Activated T-cell treated with anti-CD3 and anti-CD28 coated beads, Interleukin-2, amount 50 U/mL, for 72 hours (primary cell): ENCODE results near the gene APOC4. TPM values are rescaled to one million over a fixed set of nuclear protein-coding genes. Genes with fewer than 3 reads are reported as not detected.

Experiments used
- total RNA-seq, 2 donors: library from RNA; stranded (reverse); gene quantifications; one replicate each; pipeline ENCODE4 v1.2.3, GENCODE V29; 2022

The APOC4 gene
- total RNA-seq, 2 donors from 2014 or later = not detected

Other genes with a start within 250 kb of the APOC4 start
- not detected for gene CEACAM16, start 243.1 kb upstream of the APOC4 start, total RNA-seq
- 100 to 1,000 TPM; 192 to 208 TPM for gene BCL3, start 193.5 kb upstream of the APOC4 start, total RNA-seq
- not detected for gene CBLC, start 164.3 kb upstream of the APOC4 start, total RNA-seq
- gene BCAM, start 133.1 kb upstream of the APOC4 start, total RNA-seq = under 1 TPM in 1 of 2 donors, not detected in 1; 0.21 TPM
- gene NECTIN2, start 95.9 kb upstream of the APOC4 start, total RNA-seq = 1 to 10 TPM; 2.8 to 3.3 TPM
- 10 to 100 TPM; 53.0 to 65.1 TPM for gene TOMM40, start 51.0 kb upstream of the APOC4 start, total RNA-seq
- 1 to 10 TPM; 2.1 TPM for gene APOE, start 36.4 kb upstream of the APOC4 start, total RNA-seq
- not detected for gene APOC1, start 27.6 kb upstream of the APOC4 start, total RNA-seq
- not detected for gene APOC2, start 3.8 kb downstream of the APOC4 start, total RNA-seq
- gene CLPTM1, start 13.1 kb downstream of the APOC4 start, total RNA-seq = 10 to 100 TPM; 44.7 to 50.0 TPM
- 100 to 1,000 TPM; 142 to 145 TPM for gene RELB, start 59.2 kb downstream of the APOC4 start, total RNA-seq
- gene CLASRP, start 96.8 kb downstream of the APOC4 start, total RNA-seq = 100 to 1,000 TPM; 110 to 138 TPM
- 1 to 10 TPM; 5.1 to 5.2 TPM for gene ZNF296, start 134.2 kb downstream of the APOC4 start, total RNA-seq
- 10 to 100 TPM; 26.4 to 28.1 TPM for gene GEMIN7, start 137.0 kb downstream of the APOC4 start, total RNA-seq
- gene PPP1R37, start 150.9 kb downstream of the APOC4 start, total RNA-seq = 10 to 100 TPM; 11.8 to 17.3 TPM
- gene NKPD1, start 218.7 kb downstream of the APOC4 start, total RNA-seq = under 1 TPM; 0.70 to 0.72 TPM
- 10 to 100 TPM; 48.5 to 58.5 TPM for gene TRAPPC6A, start 236.0 kb downstream of the APOC4 start, total RNA-seq
- 10 to 100 TPM; 16.7 to 17.7 TPM for gene BLOC1S3, start 236.5 kb downstream of the APOC4 start, total RNA-seq